NCI-H526 treated with DMSO at 0.1 percent for 48 hours (cell line): ENCODE results near the gene SMIM35.
"Not testable (repeated sequence)": the region's sequence is repeated elsewhere in the genome, so short reads cannot be mapped to it uniquely, and the experiment has no call there.

Experiments
- DNase-seq: peaks from one replicate; lab custom pipeline; 2025; lab: John Stamatoyannopoulos, UW

Gene SMIM35

GRCh38 chr11:117983163-117983475 lies 103.6 kb downstream of the SMIM35 start:
- DNase-seq: no peak

- no peak for DNase-seq
Measured at GRCh38 chr11:117980720-117981119, 106.0 kb downstream of the SMIM35 start.

- no peak for DNase-seq
Measured at GRCh38 chr11:117980280-117980679, 106.5 kb downstream of the SMIM35 start.

- DNase-seq: no peak
Measured at GRCh38 chr11:117979481-117980211, 107.1 kb downstream of the SMIM35 start.

- DNase-seq: no peak
Measured at GRCh38 chr11:117978991-117979390, 107.8 kb downstream of the SMIM35 start.

GRCh38 chr11:117978291-117978910 lies 108.4 kb downstream of the SMIM35 start:
- not testable (repeated sequence) for DNase-seq

GRCh38 chr11:117977612-117978264 lies 109.0 kb downstream of the SMIM35 start:
- DNase-seq: not testable (repeated sequence)

- no peak for DNase-seq
Measured at GRCh38 chr11:117977029-117977428, 109.7 kb downstream of the SMIM35 start.

- DNase-seq: no peak
Measured at GRCh38 chr11:117976445-117976844, 110.3 kb downstream of the SMIM35 start.

GRCh38 chr11:117973503-117973860 lies 113.3 kb downstream of the SMIM35 start:
- DNase-seq: no peak

GRCh38 chr11:117972629-117973502 lies 113.9 kb downstream of the SMIM35 start:
- no peak for DNase-seq

GRCh38 chr11:117972044-117972443 lies 114.7 kb downstream of the SMIM35 start:
- no peak for DNase-seq

- no peak for DNase-seq
Measured at GRCh38 chr11:117970400-117971024, 116.3 kb downstream of the SMIM35 start.

GRCh38 chr11:117969160-117969991 lies 117.4 kb downstream of the SMIM35 start:
- DNase-seq: no peak

- DNase-seq: no peak
Measured at GRCh38 chr11:117966908-117967307, 119.9 kb downstream of the SMIM35 start.

GRCh38 chr11:117962826-117963225 lies 123.9 kb downstream of the SMIM35 start:
- DNase-seq: no peak

GRCh38 chr11:117961896-117962295 lies 124.9 kb downstream of the SMIM35 start:
- DNase-seq: no peak

- no peak for DNase-seq
Measured at GRCh38 chr11:117960406-117960805, 126.4 kb downstream of the SMIM35 start.

GRCh38 chr11:117959438-117960149 lies 127.2 kb downstream of the SMIM35 start:
- no peak for DNase-seq

- DNase-seq: no peak
Measured at GRCh38 chr11:117958949-117959348, 127.8 kb downstream of the SMIM35 start.
